Measurements from ENCODE around the gene BLOC1S2. TPM values are rescaled to one million over a fixed set of nuclear protein-coding genes. Genes with fewer than 3 reads are reported as not detected.

Gene BLOC1S2
- polyA plus RNA-seq (2012; rRNA removed) = 29.1 and 30.4 TPM in 2 replicates
- 42.7 and 53.9 TPM in 2 replicates for polyA plus RNA-seq (2012; cell fraction: cytosol; rRNA removed)
- 7.5 and 12.1 TPM in 2 replicates for polyA plus RNA-seq (2012; cell fraction: nucleus; rRNA removed)

GRCh38 chr10:100286051-100287033 is at the start of gene BLOC1S2:
TSS of gene BLOC1S2 (minus strand) at chr10:100286680. CDS start at chr10:100286659, 21 bp downstream.
- Histone ChIP-seq H3F3A (replicated peaks; ENCODE audit: insufficient read depth) (peaks cover 10% of the 10 kb centered on the region), H2AFZ (ENCODE audit: low read depth) (peak within 1 kb of the TSS; percentile 98), H4K20me1 (ENCODE audit: insufficient read depth) (peaks cover 22% of the 10 kb centered on the region; the same call in 1 of the 2 replicates), H3K4me1 (ENCODE audit: control insufficient read depth in 1 of 2, insufficient read depth in 2 of 2, low read depth in 1 of 2, low read length in 1 of 2) (peaks cover 5 to 8% of the 10 kb centered on the region in 2 experiments; a peak in 3 of 4 replicates), H3K9me2 (no peaks in the 10 kb centered on the region), H3K36me3 (replicated peaks in 1 of 2; ENCODE audit: control insufficient read depth in 1 of 2, insufficient read depth in 2 of 2, low read length in 1 of 2) (peaks cover 12 to 16% of the 10 kb centered on the region in 2 experiments), H3K4me2 (peak within 1 kb of the TSS; percentile 86), H3K9me3 (no peaks in the 10 kb centered on the region), H3K79me2 (ENCODE audit: insufficient read depth) (peaks cover 46% of the 10 kb centered on the region), H3K4me3 (ENCODE audit: low read depth in 2 of 2, low read length in 1 of 2) (peak within 1 kb of the TSS; percentile 66 to 94), H3K27me3 (ENCODE audit: insufficient read depth) (peaks cover 12% of the 10 kb centered on the region; the same call in 1 of the 2 replicates), H3K9ac (peak within 1 kb of the TSS; percentile 74), H3K27ac (ENCODE audit: low read depth in 2 of 2, low read length in 1 of 2) (peak within 1 kb of the TSS; percentile 81 to 85)
- 2% methylated on average over 34 of the region's 63 CpGs for WGBS (ENCODE audit: low lambda C conversion rate)
- ChIA-PET POLR2A (interaction anchor here (1.0 to 2.2 kb wide), 2 partner anchors 14 to 60 kb away, joined by 3 to 6 read pairs; partner anchors contain the start of gene SCD), CTCF (interaction anchor here (0.9 to 1.5 kb wide), 6 partner anchors 17 to 232 kb away, joined by 3 to 4 read pairs (median 3); no protein-coding TSS in a partner anchor)
- TF ChIP-seq EZH2phosphoT487 (IDR thresholded peaks at IDR 0.05; ENCODE audit: borderline replicate concordance, low read depth) = no peak
- TF ChIP-seq YY1 (IDR thresholded peaks at IDR 0.05; ENCODE audit: low read depth) = peak; percentile 89
- TF ChIP-seq ELF1 (IDR thresholded peaks at IDR 0.05) = peak; percentile 80
- TF ChIP-seq CHD2 (IDR thresholded peaks at IDR 0.05; ENCODE audit: low read length, partially characterized antibody) = no peak
- peak; percentile 51 for TF ChIP-seq GABPA (IDR thresholded peaks at IDR 0.05; ENCODE audit: low read depth)
- TF ChIP-seq NRF1 (IDR thresholded peaks at IDR 0.05; ENCODE audit: low read depth, low read length) = peak; percentile 90
- 0 out of 2 replicates have a peak, but pooled peaks have one; percentile 23 for TF ChIP-seq NFIC (IDR thresholded peaks at IDR 0.05; ENCODE audit: borderline replicate concordance)
- TF ChIP-seq ZBTB33 (IDR thresholded peaks at IDR 0.05; ENCODE audit: borderline replicate concordance, low read depth) = no peak
- TF ChIP-seq SIN3A (IDR thresholded peaks at IDR 0.05; ENCODE audit: borderline replicate concordance, low read depth, low read length) = no peak
- TF ChIP-seq USF1 (IDR thresholded peaks at IDR 0.05; ENCODE audit: borderline replicate concordance, low read depth) = no peak
- TF ChIP-seq TCF12 (IDR thresholded peaks at IDR 0.05) = no peak
- peak; percentile 87 for TF ChIP-seq POLR2AphosphoS5 (IDR thresholded peaks at IDR 0.05; ENCODE audit: low read depth, low read length)
- 0 out of 2 replicates have a peak, but pooled peaks have one; percentile 8 for TF ChIP-seq RCOR1 (IDR thresholded peaks at IDR 0.05; ENCODE audit: low read length)
- no peak for TF ChIP-seq IRF3 (IDR thresholded peaks at IDR 0.05; ENCODE audit: low read depth, low read length)
- no peak for TF ChIP-seq REST (IDR thresholded peaks at IDR 0.05; ENCODE audit: low read depth, low read length)
- no peak for TF ChIP-seq RXRA (IDR thresholded peaks at IDR 0.05; ENCODE audit: borderline replicate concordance, low read depth)
- peak; percentile 94 for TF ChIP-seq MXI1 (IDR thresholded peaks at IDR 0.05; ENCODE audit: low read depth, low read length)
- peak; percentile 90 for TF ChIP-seq TAF1 (IDR thresholded peaks at IDR 0.05; ENCODE audit: borderline replicate concordance, low read depth, low read length)
- no peak for TF ChIP-seq FOSL2 (IDR thresholded peaks at IDR 0.05; ENCODE audit: borderline replicate concordance, low read depth)
- TF ChIP-seq MAX (IDR thresholded peaks at IDR 0.05; ENCODE audit: low read depth) = peak; percentile 67; the same call in 1 of the 2 replicates
- DNase-seq = peak; percentile 98
